Inflammatory macrophage treated with lipopolysaccharide for 4 hours (primary cell): Measurements from ENCODE around the gene GIPC1.
"Not testable (repeated sequence)": the region's sequence is repeated elsewhere in the genome, so short reads cannot be mapped to it uniquely, and the experiment has no call there.

Experiments used
- DNase-seq: peaks from one replicate; pipeline ENCODE4 v3.0.0-alpha.2; 2020

GIPC1 gene

GRCh38 chr19:14517446-14517839, 21.5 kb upstream of the GIPC1 start:
- no peak for DNase-seq

DNA sequence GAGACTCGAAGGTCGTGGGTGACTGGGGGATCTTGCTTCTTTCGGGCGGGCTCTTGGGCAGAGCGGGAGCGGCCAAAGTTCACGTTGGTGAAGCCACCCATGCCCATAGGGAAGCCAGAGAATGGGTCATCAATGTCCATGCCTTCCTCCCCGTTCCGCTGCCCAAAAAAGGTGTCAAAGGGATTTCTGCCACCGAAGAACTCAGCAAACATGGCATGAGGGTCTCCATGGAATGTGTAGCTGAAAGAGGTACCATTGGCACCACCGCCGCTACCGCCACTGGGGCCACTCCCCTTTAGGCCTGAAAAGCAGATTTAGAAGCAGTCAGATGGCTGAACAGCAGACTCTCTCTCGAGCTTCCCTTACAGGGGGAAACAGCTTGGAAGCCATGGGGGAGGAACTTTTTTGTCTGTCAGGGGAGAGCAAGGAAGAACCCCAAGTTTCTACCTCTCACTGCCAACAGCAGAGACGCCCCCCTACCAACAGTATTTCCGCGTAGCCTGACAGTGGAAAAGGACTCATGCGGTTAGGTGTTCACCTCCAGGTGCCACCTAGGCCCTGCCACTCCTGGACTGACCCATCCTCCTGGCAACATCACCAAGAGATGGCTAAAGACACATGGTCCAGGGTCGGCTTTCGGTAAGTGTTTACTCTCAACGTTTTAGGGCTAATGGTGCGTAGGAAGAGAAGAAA, 21.0 kb upstream of the GIPC1 start:
- no peak for DNase-seq

DNA sequence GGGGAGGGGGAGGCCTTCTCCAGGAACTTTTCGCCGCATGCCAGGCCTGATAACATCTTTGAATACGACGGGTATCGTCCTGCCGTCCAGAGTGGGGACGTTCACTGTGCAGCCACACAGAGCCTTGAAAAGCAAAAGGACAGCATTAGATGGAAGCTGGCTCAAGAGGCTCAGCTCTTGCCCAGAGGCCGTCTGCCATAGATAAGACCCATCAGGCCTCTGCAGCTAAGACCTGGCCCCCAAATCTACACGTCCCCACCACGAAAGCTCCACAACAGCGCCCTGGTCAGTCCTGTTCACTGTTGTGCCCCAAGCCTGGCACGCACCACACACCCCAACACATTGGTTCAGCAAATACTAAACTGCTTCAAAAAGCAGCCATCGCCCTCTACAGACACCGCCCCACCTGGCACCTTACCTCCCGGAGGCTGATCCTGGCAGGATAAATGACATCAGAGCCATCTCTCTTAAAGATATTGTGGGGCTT, 20.2 kb upstream of the GIPC1 start:
- DNase-seq, result no peak

DNA sequence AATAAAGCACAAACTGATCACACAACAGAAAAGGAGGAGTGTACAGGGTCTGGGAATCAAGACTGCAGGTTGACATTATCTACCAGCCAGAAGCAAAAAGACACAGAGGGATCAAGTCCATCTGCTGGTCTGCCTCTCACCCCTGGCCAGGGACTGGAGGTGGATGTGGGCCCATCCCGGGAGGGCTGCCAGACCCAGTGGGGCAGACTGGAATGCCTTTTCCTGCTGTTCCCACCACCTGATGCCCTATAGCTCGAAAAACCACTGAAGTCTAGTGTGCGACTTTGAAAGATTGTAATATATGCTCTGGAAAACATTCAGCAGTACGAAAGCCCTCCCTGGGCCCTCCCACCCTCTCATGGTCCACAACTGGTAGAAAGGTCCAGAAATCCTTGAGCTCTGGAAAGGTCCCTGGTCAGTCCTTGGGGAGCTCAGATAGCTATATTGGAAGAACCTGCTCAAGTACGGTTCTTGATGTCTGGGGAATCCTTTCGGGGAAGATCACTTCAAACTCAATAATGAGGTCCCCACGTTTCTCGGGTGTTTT, 19.6 kb upstream of the GIPC1 start:
- DNase-seq, result no peak

- DNase-seq, result no peak
Observed at GRCh38 chr19:14514215-14514863, 18.4 kb upstream of the GIPC1 start.

DNA sequence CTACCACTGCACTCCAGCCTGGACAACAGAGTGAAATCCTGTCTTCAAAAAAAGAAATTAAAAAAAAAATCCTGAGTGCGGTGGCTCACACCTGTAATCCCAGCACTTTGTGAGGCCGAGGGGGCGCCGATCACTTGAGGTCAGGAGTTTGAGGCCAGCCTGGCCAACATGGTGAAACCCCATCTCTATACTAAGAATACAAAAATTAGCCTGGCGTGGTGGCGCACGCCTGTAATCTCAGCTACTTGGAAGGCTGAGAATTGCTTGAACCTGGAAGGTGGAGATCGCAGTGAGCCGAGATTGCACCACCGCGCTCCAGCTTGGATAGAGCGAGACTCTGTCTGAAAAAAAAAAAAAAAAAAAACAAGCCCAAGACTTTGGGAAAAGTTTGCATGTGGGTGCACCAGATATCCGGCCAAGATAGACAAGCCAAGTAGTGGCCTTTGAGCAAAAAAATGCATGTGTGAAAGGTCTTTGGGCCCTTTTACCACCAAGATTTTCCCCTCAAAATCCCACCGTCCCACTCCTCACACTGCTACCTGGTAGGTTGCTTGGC, 16.6 kb upstream of the GIPC1 start:
- no peak for DNase-seq

- DNase-seq, result no peak
Observed at GRCh38 chr19:14511229-14511593, 15.3 kb upstream of the GIPC1 start.

DNA sequence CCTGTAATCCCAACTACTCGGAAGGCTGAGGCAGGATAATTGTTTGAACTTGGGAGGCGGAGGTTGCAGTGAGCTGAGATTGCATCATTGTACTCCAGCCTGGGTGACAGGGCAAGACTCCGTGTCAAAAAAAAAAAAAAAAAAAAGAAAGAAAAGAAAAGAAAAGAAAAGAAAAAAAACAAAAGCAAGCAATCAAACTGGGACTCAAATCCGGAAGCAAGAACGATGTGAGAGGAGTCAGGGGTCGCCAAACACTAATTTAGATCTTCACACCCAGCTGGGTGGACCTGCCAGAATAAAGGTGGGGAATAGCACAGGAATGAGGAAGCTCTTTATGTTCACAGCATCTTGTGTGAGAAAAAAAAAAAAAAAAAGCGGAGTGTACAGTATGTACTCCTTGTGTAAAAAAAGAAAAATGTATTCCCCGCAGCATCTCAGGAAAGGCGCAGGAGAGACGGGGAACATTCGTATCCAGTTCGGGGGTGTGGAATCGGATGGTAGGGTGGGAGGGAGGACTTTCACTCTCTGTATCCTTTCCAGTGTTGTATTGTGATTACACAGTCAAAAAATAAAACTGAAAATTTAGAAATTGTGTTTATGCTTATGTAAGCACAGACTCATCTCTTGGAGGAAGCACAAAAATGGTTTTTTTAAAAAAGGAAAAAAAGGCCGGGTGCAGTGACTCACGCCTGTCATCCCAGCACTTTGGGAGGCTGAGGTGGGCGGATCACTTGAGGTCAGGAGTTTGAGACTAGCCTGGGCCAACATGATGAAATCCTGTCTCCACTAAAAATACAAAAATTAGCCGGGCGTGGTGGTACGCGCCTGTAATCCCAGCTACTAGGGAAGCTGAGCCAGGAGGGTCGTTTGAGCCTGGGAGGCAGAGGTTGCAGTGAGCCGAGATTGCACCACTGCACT, 14.6 kb upstream of the GIPC1 start:
- DNase-seq, result peak; percentile 97

GRCh38 chr19:14507704-14508542, 12.0 kb upstream of the GIPC1 start:
- peak; percentile 88 for DNase-seq

DNA sequence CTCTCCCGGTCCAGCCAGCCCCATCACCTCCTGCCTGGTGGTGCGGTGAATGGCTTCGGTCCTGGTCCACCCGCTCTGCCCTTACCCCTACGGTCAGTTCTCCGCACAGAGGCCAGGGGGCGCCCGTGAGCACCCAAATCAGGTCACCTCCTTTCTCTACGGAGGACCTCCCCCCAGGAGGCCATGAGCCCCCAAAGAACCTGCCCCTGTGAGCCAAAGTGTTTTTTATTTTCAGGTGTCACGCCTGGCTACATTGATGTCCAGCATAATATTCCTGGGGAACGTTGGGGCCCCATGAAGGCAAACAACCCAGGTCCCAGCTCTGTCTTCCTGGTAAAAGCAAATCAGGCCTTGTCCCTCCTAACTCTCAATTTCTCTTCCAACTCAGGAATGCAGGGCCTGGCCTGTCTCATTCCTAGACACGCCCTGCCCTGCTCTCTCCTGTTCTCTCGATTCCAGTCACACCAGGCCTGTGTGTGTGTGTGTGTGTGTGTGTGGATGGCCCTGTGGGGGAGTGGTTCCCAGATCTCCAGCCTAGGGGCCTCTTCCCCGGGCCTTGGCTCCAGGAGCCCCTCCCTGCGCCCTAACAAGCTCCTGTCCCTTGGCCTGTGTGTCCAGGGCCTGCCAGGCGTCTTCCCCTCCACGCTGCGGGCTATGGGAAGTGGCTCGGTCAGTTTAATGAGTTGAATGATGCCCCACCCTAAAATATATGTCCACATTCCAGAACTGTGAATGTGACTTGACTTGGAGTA, 9.7 kb upstream of the GIPC1 start:
- peak; percentile 57 for DNase-seq

GRCh38 chr19:14504575-14504974, 8.6 kb upstream of the GIPC1 start:
- not testable (repeated sequence) for DNase-seq

DNA sequence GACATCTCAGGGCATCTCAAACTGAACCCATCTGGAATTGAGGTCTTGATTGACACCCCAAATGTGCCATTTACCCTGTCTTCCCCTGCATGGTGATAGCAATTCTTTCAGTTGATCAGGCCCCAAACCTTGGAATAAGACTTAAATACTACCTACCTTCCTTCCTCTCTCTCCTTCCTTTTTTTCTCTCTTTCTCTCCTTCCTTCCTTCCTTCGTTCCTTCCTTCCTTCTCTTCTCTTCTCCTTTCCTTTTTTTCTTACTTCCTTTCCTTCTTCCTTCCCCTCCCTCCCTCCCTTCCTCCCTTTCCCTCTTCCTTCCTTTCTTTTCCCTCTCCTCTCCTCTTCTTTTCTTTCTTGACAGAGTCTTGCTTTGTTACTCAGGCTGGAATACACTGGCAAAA, 7.4 kb upstream of the GIPC1 start:
- DNase-seq, result no peak

GRCh38 chr19:14502334-14503092, 6.6 kb upstream of the GIPC1 start:
- DNase-seq, result no peak

GRCh38 chr19:14497228-14497921, 1.4 kb upstream of the GIPC1 start:
- peak; percentile 25 for DNase-seq

DNA sequence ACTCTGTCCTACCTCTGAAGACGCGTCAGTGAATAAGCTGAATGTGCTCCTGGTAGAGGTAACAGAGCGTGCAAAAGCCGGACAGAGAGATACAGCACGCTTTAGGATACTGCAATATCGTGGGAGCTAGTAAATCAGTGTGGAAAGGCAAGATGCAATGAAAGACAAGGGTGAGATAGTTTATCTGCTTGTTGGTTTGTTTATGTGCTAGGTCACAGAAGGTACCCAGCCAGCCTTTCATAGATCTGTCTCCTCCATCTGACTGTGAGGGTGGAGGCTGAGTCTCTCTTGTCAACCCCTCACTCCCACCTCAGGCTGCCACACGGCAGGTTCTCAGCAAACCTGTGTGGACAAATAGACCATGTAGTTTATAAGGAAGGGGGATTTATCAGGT, 904 bp upstream of the GIPC1 start:
- no peak for DNase-seq

DNA sequence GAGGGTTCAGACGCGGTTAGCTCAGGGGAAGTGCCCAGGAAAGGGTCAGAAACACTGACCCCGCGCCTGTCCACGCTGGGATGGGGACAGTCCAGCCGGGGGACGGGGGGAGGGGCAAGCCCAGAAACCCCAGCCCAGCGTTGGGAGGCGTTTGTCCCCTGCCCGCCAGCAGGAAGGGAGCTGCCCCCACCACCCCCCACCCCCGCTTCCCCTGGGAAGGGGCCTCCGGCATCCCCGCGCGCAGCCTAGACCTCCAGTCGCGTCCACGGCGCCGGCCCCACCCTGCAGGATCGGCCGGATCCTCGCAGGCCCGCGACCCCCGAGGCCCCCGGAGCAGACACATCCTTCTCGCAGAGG, 277 bp downstream of the GIPC1 start:
- DNase-seq, result no peak

DNA sequence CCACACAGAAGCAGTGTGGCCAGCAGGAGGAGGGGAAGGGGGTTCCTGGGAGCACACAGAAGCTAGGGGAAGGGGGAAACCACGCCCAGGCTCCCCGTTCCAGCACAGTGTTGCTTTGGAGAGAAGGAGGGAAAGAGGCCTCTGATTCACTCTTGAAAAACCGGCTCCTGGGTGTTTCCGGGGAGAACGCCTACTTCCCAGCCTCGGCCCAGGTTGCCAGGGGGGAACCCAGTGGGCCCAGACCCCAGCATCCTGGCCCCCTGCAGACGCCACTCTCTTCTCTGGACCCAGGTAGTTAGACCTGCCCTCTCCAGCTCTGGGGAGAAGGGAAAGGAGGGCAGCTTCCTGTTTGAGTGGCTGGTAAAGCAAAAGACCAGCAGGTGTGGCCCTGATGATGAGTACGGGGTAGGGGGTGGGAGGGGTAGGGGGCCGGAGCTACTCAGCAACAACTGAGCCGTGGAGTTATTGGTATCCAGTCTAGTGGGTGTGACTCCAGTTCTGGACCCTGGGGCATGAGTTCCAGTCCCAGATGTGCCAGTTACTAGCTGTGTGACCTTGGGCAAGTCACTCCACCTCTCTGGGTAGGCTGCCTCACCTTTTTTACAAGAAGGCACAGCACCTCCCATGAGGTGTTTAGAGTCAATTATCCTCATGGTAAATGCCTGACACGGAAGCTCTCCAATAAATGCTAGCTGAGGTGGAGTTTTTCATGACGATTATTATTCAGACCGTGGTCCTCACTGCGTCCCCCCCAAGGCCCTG, 836 bp downstream of the GIPC1 start:
- DNase-seq, result no peak

GRCh38 chr19:14494411-14494810, 1.5 kb downstream of the GIPC1 start:
- DNase-seq, result no peak

DNA sequence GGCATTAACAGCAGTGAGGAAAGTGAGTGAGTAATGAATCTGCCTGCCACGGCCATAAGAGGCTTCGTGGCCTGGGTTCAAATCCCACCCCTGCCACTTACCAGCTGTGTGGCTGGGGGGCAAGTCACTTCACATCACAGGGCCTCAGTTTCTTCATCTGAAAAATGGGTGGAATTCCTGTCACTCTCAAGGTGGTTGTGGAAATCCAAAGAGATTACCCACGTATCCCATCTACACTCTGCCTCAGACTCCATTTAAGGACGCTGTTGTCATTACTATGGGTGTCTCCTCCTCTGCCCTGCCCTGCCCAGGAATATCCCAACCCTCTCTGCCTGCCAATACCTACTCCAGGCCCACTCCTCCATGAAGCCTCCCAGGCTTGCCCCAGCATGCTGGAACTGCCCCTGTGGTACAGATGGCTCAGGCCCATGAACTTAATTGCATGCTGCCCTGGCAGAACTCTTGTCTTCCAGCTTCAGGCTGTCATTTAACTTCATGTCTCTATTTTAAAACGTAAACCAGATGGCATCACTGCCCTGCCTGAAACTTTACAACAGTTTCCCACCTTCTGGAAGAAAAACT, 3.1 kb downstream of the GIPC1 start:
- DNase-seq, result no peak
